ENCODE measurements around the gene CIITA.

CIITA gene

DNA sequence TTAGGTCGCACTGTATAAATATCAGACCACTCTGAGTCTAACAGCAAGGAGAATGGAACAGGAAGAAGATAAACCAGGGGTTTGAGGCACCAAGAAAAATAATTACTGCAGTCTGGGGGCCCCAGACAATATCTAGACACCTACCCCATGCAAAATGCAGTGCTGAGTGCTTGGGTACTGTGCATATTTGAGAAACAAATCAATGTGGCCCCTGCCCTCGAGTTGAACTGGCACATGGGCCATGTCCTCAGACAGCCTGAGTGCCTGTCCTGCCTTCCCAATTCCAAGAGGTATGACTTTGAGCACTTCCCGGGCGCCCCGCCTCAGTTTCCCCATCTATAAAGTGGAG, 6.2 kb upstream of the CIITA start:
- no peak for DNase-seq (ENCODE audit: low read depth)
- TF ChIP-seq, protein P1, sequence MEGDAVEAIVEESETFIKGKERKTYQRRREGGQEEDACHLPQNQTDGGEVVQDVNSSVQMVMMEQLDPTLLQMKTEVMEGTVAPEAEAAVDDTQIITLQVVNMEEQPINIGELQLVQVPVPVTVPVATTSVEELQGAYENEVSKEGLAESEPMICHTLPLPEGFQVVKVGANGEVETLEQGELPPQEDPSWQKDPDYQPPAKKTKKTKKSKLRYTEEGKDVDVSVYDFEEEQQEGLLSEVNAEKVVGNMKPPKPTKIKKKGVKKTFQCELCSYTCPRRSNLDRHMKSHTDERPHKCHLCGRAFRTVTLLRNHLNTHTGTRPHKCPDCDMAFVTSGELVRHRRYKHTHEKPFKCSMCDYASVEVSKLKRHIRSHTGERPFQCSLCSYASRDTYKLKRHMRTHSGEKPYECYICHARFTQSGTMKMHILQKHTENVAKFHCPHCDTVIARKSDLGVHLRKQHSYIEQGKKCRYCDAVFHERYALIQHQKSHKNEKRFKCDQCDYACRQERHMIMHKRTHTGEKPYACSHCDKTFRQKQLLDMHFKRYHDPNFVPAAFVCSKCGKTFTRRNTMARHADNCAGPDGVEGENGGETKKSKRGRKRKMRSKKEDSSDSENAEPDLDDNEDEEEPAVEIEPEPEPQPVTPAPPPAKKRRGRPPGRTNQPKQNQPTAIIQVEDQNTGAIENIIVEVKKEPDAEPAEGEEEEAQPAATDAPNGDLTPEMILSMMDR (IDR thresholded peaks at IDR 0.05; ENCODE audit: control insufficient read depth, extremely low read depth, insufficient read depth), result no peak
- H3K4me3 ChIP-seq (ENCODE audit: low read depth, low read length), result no peak overlapping the region

GRCh38 chr16:10871157-10871991, 5.6 kb upstream of the CIITA start:
- no peak for DNase-seq (ENCODE audit: low read depth)
- no peak overlapping the region for H3K4me3 ChIP-seq (ENCODE audit: low read depth, low read length)
- TF ChIP-seq, protein P1 (IDR thresholded peaks at IDR 0.05; ENCODE audit: control insufficient read depth, extremely low read depth, insufficient read depth), result no peak

DNA sequence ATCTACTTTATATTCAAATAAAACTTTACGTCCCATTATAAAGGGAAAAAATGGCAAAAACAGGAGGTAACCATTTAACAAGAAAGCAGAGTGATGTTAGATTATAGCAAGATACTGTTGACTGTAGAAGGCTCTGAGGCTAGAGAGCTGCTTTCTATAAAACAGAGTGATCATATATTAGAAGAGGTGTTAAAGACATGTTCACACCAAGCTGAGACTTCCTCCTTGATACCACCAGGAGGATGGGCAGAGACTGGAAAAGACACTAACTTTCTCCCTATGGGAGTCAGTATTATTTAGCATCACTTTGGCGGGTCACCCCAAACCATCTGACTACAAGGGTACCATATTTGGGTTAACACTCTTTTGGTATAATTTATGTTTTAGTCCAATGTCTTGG, 687 bp upstream of the CIITA start:
- TF ChIP-seq, protein P1 (IDR thresholded peaks at IDR 0.05; ENCODE audit: control insufficient read depth, extremely low read depth, insufficient read depth), result no peak
- no peak overlapping the region for H3K4me3 ChIP-seq (ENCODE audit: low read depth, low read length)
- no peak for DNase-seq (ENCODE audit: low read depth)

GRCh38 chr16:10877472-10877946, 507 bp downstream of the CIITA start:
- no peak overlapping the region for H3K4me3 ChIP-seq (ENCODE audit: low read depth, low read length)
- TF ChIP-seq, protein P1 (IDR thresholded peaks at IDR 0.05; ENCODE audit: control insufficient read depth, extremely low read depth, insufficient read depth), result no peak
- DNase-seq (ENCODE audit: low read depth), result no peak

GRCh38 chr16:10878328-10878643, 1.3 kb downstream of the CIITA start:
- TF ChIP-seq, protein P1 (IDR thresholded peaks at IDR 0.05; ENCODE audit: control insufficient read depth, extremely low read depth, insufficient read depth), result no peak
- no peak overlapping the region for H3K4me3 ChIP-seq (ENCODE audit: low read depth, low read length)
- DNase-seq (ENCODE audit: low read depth), result no peak

GRCh38 chr16:10878644-10879501, 1.9 kb downstream of the CIITA start:
- TF ChIP-seq, protein P1 (IDR thresholded peaks at IDR 0.05; ENCODE audit: control insufficient read depth, extremely low read depth, insufficient read depth), result no peak
- DNase-seq (ENCODE audit: low read depth), result no peak
- no peak overlapping the region for H3K4me3 ChIP-seq (ENCODE audit: low read depth, low read length)
